Spleen (tissue), 7 donors: ENCODE measurements around the gene SEC24C.

ENCODE experiments used
- CTCF ChIP-seq, 11 experiments: fragments of 200-600 bp in 7 of 11; fragments of 450-650 bp in 4 of 11; sonication (generic) in 4 of 11; IDR thresholded peaks in 8 of 11; conservative IDR thresholded peaks in 3 of 11; 1 replicate in 7 of 11; 2 replicates in 4 of 11; pipeline versions ENCODE4 v1.4.0 to v1.8.0; 2016 to 2021; ENCODE audit warnings: antibody characterized with exemption in 11 of 11, inconsistent platforms in 4 of 11, mild to moderate bottlenecking in 1 of 11
- POLR2AphosphoS5 ChIP-seq, 3 donors: sonication (generic); formaldehyde crosslinking; IDR thresholded peaks; one replicate each; pipeline ENCODE4 v1.5.1; 2017; ENCODE audit warnings: antibody characterized with exemption in 3 of 3
- donor health status: DM: no; HTN: no; CAD: no; lungs with moderate emphysema.
- donor health status: DM: no; HTN: no; CAD: no.
- donor health status: DM: no; HTN: no; CAD: no.

DNA sequence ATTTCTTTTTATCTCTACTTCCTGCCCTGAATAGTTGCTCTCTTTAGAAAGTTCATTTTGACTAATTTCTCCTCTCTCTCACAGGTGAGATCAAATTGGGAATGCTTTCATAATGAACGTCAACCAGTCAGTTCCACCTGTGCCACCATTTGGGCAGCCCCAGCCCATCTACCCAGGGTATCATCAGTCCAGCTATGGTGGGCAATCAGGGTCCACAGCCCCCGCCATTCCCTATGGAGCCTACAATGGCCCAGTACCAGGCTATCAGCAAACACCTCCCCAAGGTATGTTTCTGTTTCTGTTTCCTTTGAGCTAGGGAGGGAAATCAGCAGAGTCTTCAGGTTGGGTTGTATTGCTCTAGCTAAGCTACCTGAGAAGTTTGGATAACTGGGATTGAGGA lies 2.5 kb downstream of the SEC24C start:
- TF ChIP-seq POLR2AphosphoS5 (IDR thresholded peaks at IDR 0.05): no peak
- no peak for TF ChIP-seq CTCF (IDR thresholded peaks at IDR 0.05 in 8 of 11, conservative IDR thresholded peaks at IDR 0.05 in 3 of 11)
